ENCODE results near the gene NOL7.

Gene NOL7

GRCh38 chr6:13604135-13604534 is 11.0 kb upstream of the NOL7 start:
- FAIRE-seq = no peak
- TF ChIP-seq POLR2AphosphoS5 (IDR thresholded peaks at IDR 0.05; ENCODE audit: low read depth, low read length) = no peak
- no peak for TF ChIP-seq POLR2A (IDR thresholded peaks at IDR 0.05; ENCODE audit: low read depth, low read length)
- TF ChIP-seq TAF1 (IDR thresholded peaks at IDR 0.05; ENCODE audit: borderline replicate concordance, low read depth, low read length) = no peak
- DNase-seq (ENCODE audit: insufficient read length) = no peak

GRCh38 chr6:13604546-13605416 is 10.4 kb upstream of the NOL7 start:
- FAIRE-seq (no peak), DNase-seq (ENCODE audit: insufficient read length) (no peak)
- TF ChIP-seq POLR2AphosphoS5 (IDR thresholded peaks at IDR 0.05; ENCODE audit: low read depth, low read length) = no peak
- TF ChIP-seq POLR2A (IDR thresholded peaks at IDR 0.05; ENCODE audit: low read depth, low read length) = no peak
- no peak for TF ChIP-seq TAF1 (IDR thresholded peaks at IDR 0.05; ENCODE audit: borderline replicate concordance, low read depth, low read length)

- DNase-seq (ENCODE audit: insufficient read length) (no peak), FAIRE-seq (no peak)
- TF ChIP-seq POLR2A (IDR thresholded peaks at IDR 0.05; ENCODE audit: low read depth, low read length) (no peak), TAF1 (IDR thresholded peaks at IDR 0.05; ENCODE audit: borderline replicate concordance, low read depth, low read length) (no peak), POLR2AphosphoS5 (IDR thresholded peaks at IDR 0.05; ENCODE audit: low read depth, low read length) (no peak)
Measured at GRCh38 chr6:13605634-13606033, 9.5 kb upstream of the NOL7 start.

DNA sequence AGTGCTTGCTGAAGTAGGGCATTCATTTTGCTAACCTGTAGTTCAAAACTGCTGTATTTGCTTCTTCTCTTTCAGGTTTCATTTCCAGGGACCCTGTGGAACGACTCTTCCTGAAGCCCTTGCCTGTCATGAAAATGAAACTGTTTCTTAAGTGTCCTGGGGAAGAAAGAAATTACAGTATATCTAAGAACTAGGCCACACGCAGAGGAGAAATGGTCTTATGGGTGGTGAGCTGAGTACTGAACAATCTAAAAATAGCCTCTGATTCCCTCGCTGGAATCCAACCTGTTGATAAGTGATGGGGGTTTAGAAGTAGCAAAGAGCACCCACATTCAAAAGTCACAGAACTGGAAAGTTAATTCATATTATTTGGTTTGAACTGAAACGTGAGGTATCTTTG is 3.4 kb upstream of the NOL7 start:
- TF ChIP-seq TAF1 (IDR thresholded peaks at IDR 0.05; ENCODE audit: borderline replicate concordance, low read depth, low read length) (no peak), POLR2A (IDR thresholded peaks at IDR 0.05; ENCODE audit: low read depth, low read length) (no peak), POLR2AphosphoS5 (IDR thresholded peaks at IDR 0.05; ENCODE audit: low read depth, low read length) (no peak)
- no peak for DNase-seq (ENCODE audit: insufficient read length)
- FAIRE-seq = no peak

- DNase-seq (ENCODE audit: insufficient read length) (no peak), FAIRE-seq (no peak)
- TF ChIP-seq POLR2AphosphoS5 (IDR thresholded peaks at IDR 0.05; ENCODE audit: low read depth, low read length) = no peak
- TF ChIP-seq POLR2A (IDR thresholded peaks at IDR 0.05; ENCODE audit: low read depth, low read length) = no peak
- TF ChIP-seq TAF1 (IDR thresholded peaks at IDR 0.05; ENCODE audit: borderline replicate concordance, low read depth, low read length) = no peak
Measured at GRCh38 chr6:13613029-13613594, 2.0 kb upstream of the NOL7 start.

DNA sequence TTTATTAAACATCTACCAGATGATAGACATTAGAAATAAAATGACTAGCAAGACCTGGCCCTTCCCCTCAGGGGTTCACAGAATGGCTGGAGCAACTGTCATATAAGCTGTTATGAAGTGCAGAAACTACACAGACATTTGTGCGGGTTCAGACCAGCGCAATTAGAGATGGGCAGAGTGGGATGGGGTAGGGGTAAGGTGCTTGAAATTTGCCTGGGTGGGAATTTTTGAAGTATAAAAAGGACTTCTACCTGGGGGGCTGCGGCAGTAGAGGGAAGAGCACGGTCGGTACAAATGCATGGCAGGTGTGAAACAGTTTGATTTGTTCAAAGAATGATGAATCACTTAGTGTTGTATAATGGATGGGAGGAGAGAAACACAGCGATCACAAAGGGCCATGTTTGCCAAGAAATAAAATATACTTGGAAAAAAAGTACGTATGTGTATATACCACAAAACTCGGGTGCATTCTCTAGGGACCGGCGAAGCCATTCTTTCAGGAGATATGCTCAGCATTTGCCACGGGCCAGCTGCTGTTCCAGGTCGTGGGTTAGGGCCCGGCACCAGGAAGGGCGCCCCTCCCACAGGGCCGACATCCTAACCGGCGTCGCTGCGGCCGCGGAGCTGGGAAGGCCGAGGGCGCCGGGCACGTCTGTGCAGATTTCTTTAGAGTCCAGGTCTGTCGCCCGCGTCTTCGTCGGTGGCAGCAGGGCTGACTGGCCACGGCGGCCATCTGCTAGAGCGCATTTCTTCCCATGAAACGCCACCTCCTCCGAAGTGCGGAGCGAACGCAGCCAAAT is 809 bp upstream of the NOL7 start:
- DNase-seq (ENCODE audit: insufficient read length) (no peak), FAIRE-seq (no peak)
- TF ChIP-seq TAF1 (IDR thresholded peaks at IDR 0.05; ENCODE audit: borderline replicate concordance, low read depth, low read length) (no peak), POLR2AphosphoS5 (IDR thresholded peaks at IDR 0.05; ENCODE audit: low read depth, low read length) (no peak), POLR2A (IDR thresholded peaks at IDR 0.05; ENCODE audit: low read depth, low read length) (no peak)

- TF ChIP-seq POLR2A (IDR thresholded peaks at IDR 0.05; ENCODE audit: low read depth, low read length) (no peak), TAF1 (IDR thresholded peaks at IDR 0.05; ENCODE audit: borderline replicate concordance, low read depth, low read length) (no peak), POLR2AphosphoS5 (IDR thresholded peaks at IDR 0.05; ENCODE audit: low read depth, low read length) (no peak)
- DNase-seq (ENCODE audit: insufficient read length) = no peak
- FAIRE-seq = no peak
Measured at GRCh38 chr6:13615792-13616120, 621 bp downstream of the NOL7 start.

DNA sequence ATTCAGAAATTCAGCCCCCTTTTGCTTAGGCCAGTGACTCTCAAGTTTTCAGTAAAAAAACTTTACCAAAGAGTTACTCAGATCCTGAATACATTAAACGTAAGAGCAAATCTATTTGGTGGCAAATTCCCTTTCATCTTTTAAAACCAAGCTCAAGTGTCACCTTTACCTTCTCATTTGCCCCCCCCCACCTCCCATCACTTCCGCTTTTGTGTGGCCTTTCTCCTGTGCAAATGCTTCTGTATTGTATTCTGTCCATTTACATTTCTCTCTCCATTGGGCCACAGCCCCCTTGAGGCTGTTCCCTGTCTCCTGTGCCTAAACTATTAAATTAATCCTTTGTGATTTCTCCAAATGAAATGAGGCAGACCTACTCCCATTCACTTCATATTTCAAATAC is 1.9 kb downstream of the NOL7 start:
- no peak for DNase-seq (ENCODE audit: insufficient read length)
- TF ChIP-seq POLR2AphosphoS5 (IDR thresholded peaks at IDR 0.05; ENCODE audit: low read depth, low read length) (no peak), POLR2A (IDR thresholded peaks at IDR 0.05; ENCODE audit: low read depth, low read length) (no peak), TAF1 (IDR thresholded peaks at IDR 0.05; ENCODE audit: borderline replicate concordance, low read depth, low read length) (no peak)
- no peak for FAIRE-seq

GRCh38 chr6:13624871-13625288 is 9.7 kb downstream of the NOL7 start:
- DNase-seq (ENCODE audit: insufficient read length) (no peak), FAIRE-seq (no peak)
- TF ChIP-seq POLR2A (IDR thresholded peaks at IDR 0.05; ENCODE audit: low read depth, low read length) (no peak), TAF1 (IDR thresholded peaks at IDR 0.05; ENCODE audit: borderline replicate concordance, low read depth, low read length) (no peak), POLR2AphosphoS5 (IDR thresholded peaks at IDR 0.05; ENCODE audit: low read depth, low read length) (no peak)

GRCh38 chr6:13629459-13630116 is 14.5 kb downstream of the NOL7 start:
- no peak for TF ChIP-seq TAF1 (IDR thresholded peaks at IDR 0.05; ENCODE audit: borderline replicate concordance, low read depth, low read length)
- no peak for TF ChIP-seq POLR2A (IDR thresholded peaks at IDR 0.05; ENCODE audit: low read depth, low read length)
- TF ChIP-seq POLR2AphosphoS5 (IDR thresholded peaks at IDR 0.05; ENCODE audit: low read depth, low read length) = no peak
- DNase-seq (ENCODE audit: insufficient read length) (no peak), FAIRE-seq (no peak)

- FAIRE-seq (no peak), DNase-seq (ENCODE audit: insufficient read length) (no peak)
- no peak for TF ChIP-seq TAF1 (IDR thresholded peaks at IDR 0.05; ENCODE audit: borderline replicate concordance, low read depth, low read length)
Measured at GRCh38 chr6:13630499-13630898, 15.4 kb downstream of the NOL7 start.

All from GM12892 (cell line).